Cortex of kidney (tissue), 1 donor: ENCODE measurements around the gene GRIN2A.

Experiments
- DNase-seq: peaks from one replicate; lab custom pipeline; 2025; lab: John Stamatoyannopoulos, UW

GRIN2A gene

GRCh38 chr16:10181196-10182162, 749 bp downstream of the GRIN2A start:
- no peak for DNase-seq

- no peak for DNase-seq
These were observed 1.5 kb downstream of the GRIN2A start for GRCh38 chr16:10180771-10181163.

- no peak for DNase-seq
These were observed 2.0 kb downstream of the GRIN2A start for GRCh38 chr16:10180042-10180770.

GRCh38 chr16:10178526-10178925, 3.7 kb downstream of the GRIN2A start:
- DNase-seq = no peak

- no peak for DNase-seq
These were observed 4.1 kb downstream of the GRIN2A start for GRCh38 chr16:10178080-10178479.

- no peak for DNase-seq
These were observed 9.2 kb downstream of the GRIN2A start for GRCh38 chr16:10172848-10173655.

- no peak for DNase-seq
These were observed 11.0 kb downstream of the GRIN2A start for GRCh38 chr16:10171221-10171620.

GRCh38 chr16:10169904-10170410, 12.3 kb downstream of the GRIN2A start:
- DNase-seq = no peak

GRCh38 chr16:10169031-10169430, 13.2 kb downstream of the GRIN2A start:
- DNase-seq = no peak

- DNase-seq = no peak
These were observed 14.0 kb downstream of the GRIN2A start for GRCh38 chr16:10168258-10168657.

GRCh38 chr16:10165643-10166042, 16.6 kb downstream of the GRIN2A start:
- DNase-seq = no peak

- DNase-seq = no peak
These were observed 19.2 kb downstream of the GRIN2A start for GRCh38 chr16:10162981-10163380.

GRCh38 chr16:10156099-10156498, 26.1 kb downstream of the GRIN2A start:
- no peak for DNase-seq

GRCh38 chr16:10154389-10154788, 27.8 kb downstream of the GRIN2A start:
- no peak for DNase-seq

- no peak for DNase-seq
These were observed 28.2 kb downstream of the GRIN2A start for GRCh38 chr16:10153985-10154384.

GRCh38 chr16:10151718-10152117, 30.5 kb downstream of the GRIN2A start:
- no peak for DNase-seq

GRCh38 chr16:10150906-10151305, 31.3 kb downstream of the GRIN2A start:
- DNase-seq = no peak

GRCh38 chr16:10145542-10146035, 36.6 kb downstream of the GRIN2A start:
- no peak for DNase-seq

- DNase-seq = no peak
These were observed 40.6 kb downstream of the GRIN2A start for GRCh38 chr16:10141671-10142070.

GRCh38 chr16:10138881-10139280, 43.3 kb downstream of the GRIN2A start:
- no peak for DNase-seq

GRCh38 chr16:10137341-10137740, 44.9 kb downstream of the GRIN2A start:
- DNase-seq = no peak

- DNase-seq = no peak
These were observed 45.3 kb downstream of the GRIN2A start for GRCh38 chr16:10136916-10137315.
